ENCODE measurements around the gene ESYT2. TPM values are rescaled to one million over a fixed set of nuclear protein-coding genes. Genes with fewer than 3 reads are reported as not detected.

The ESYT2 gene
- total and polyA plus RNA-seq, 9 of the 15 experiments (the other 6 are each of a cell fraction or from before 2014, with no cell fraction given), result 5.8 to 86.9 (median 64.7) TPM

DNA sequence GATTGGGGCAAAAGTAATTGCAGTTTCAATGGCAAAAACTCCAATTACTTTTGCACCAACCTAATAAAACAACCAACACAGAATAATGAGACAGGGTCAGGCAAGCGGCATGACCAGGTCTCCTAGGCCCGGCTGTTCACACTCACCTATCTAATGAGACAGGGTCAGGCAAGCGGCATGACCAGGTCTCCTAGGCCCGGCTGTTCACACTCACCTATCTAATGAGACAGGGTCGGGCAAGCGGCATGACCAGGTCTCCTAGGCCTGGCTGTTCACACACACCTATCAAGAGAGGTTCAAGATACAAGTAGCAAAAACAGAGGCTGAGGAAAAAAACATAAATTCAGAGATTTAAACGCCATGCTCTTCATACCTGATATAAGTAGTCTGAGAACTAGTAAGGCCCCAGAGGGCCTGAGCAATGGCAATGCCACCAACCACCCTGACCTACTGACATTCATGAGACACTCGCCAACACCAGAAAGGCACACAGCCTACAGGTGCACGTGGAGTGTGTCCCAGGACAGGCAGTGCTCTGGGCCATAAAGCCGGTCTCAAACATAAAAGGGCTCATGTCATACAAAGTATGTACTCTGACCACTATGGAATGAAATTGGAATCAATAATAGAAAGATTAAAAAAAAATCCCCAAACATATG, 84.1 kb downstream of the ESYT2 start (continued):
- TF ChIP-seq, protein P1, sequence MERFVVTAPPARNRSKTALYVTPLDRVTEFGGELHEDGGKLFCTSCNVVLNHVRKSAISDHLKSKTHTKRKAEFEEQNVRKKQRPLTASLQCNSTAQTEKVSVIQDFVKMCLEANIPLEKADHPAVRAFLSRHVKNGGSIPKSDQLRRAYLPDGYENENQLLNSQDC (CRISPR knock-in tag; IDR thresholded peaks at IDR 0.05), result no peak

DNA sequence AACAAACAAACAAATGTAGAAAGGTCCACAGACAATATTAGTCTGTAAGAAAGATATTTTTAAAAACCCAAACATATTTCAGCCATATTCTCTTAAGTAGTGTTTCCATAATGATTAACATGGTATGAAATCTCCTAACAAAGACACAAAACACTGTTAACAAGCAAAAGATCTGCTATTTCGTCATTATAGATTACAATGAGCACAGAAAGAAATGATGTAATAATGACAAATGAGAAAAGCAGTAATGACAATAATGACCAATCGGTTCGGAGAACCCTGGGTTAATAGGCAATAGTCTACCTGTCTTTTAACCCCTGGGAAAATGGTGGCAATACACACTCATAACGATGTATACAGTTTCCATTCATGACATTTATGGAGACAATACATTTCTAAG, 85.2 kb downstream of the ESYT2 start:
- Histone ChIP-seq H4K20me1 (replicated peaks; ENCODE audit: control insufficient read depth, insufficient read depth, low read length) (no peaks in the 10 kb centered on the region), H3K79me2 (ENCODE audit: control insufficient read depth, insufficient read depth, low read length) (no peaks in the 10 kb centered on the region), H3K4me3 (no peak overlapping the region), H3K4me1 (replicated peaks in 1 of 2; ENCODE audit: control insufficient read depth in 2 of 2, insufficient read depth in 2 of 2, low read length in 2 of 2) (peaks cover 22 to 27% of the 10 kb centered on the region in 2 experiments; a peak in 4 of 5 replicates), H3K27ac (ENCODE audit: extremely low read depth, low read depth, low read length) (no peak overlapping the region), H3K36me3 (ENCODE audit: control insufficient read depth, insufficient read depth, low read length) (peaks cover 87% of the 10 kb centered on the region), H3K27me3 (ENCODE audit: control insufficient read depth in 2 of 2, insufficient read depth in 2 of 2, low read length in 2 of 2) (no peaks in the 10 kb centered on the region), H2AFZ (ENCODE audit: low read depth, low read length) (no peak overlapping the region), H3K9ac (ENCODE audit: insufficient read depth in 1 of 2, low read depth in 2 of 2, low read length in 2 of 2) (no peak overlapping the region), H3K9me1 (ENCODE audit: control insufficient read depth, insufficient read depth, low read length) (no peaks in the 10 kb centered on the region), H3K4me2 (ENCODE audit: insufficient read depth, low read length) (no peak overlapping the region), H3K9me3 (replicated peaks; ENCODE audit: control insufficient read depth, insufficient read depth, low read depth, low read length) (no peaks in the 10 kb centered on the region)
- TF ChIP-seq, protein P2, sequence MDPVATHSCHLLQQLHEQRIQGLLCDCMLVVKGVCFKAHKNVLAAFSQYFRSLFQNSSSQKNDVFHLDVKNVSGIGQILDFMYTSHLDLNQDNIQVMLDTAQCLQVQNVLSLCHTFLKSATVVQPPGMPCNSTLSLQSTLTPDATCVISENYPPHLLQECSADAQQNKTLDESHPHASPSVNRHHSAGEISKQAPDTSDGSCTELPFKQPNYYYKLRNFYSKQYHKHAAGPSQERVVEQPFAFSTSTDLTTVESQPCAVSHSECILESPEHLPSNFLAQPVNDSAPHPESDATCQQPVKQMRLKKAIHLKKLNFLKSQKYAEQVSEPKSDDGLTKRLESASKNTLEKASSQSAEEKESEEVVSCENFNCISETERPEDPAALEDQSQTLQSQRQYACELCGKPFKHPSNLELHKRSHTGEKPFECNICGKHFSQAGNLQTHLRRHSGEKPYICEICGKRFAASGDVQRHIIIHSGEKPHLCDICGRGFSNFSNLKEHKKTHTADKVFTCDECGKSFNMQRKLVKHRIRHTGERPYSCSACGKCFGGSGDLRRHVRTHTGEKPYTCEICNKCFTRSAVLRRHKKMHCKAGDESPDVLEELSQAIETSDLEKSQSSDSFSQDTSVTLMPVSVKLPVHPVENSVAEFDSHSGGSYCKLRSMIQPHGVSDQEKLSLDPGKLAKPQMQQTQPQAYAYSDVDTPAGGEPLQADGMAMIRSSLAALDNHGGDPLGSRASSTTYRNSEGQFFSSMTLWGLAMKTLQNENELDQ (CRISPR knock-in tag; IDR thresholded peaks at IDR 0.05; ENCODE audit: borderline replicate concordance), result no peak
- TF ChIP-seq, protein P3, sequence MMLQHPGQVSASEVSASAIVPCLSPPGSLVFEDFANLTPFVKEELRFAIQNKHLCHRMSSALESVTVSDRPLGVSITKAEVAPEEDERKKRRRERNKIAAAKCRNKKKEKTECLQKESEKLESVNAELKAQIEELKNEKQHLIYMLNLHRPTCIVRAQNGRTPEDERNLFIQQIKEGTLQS (IDR thresholded peaks at IDR 0.05), result peak; percentile 77
- TF ChIP-seq, protein P3 (CRISPR knock-in tag; conservative IDR thresholded peaks at IDR 0.05), result no peak
- TF ChIP-seq CEBPG (CRISPR knock-in tag; IDR thresholded peaks at IDR 0.05) (no peak), CEBPG (tag; conservative IDR thresholded peaks at IDR 0.05 in 1 of 2, IDR thresholded peaks at IDR 0.05 in 1 of 2) (peak; percentile 64 to 68), ZEB2 (IDR thresholded peaks at IDR 0.05) (no peak), CTBP1 (IDR thresholded peaks at IDR 0.05; ENCODE audit: borderline replicate concordance) (no peak), CEBPB (tag; IDR thresholded peaks at IDR 0.05) (peak; percentile 84)
- TF ChIP-seq, protein P4, sequence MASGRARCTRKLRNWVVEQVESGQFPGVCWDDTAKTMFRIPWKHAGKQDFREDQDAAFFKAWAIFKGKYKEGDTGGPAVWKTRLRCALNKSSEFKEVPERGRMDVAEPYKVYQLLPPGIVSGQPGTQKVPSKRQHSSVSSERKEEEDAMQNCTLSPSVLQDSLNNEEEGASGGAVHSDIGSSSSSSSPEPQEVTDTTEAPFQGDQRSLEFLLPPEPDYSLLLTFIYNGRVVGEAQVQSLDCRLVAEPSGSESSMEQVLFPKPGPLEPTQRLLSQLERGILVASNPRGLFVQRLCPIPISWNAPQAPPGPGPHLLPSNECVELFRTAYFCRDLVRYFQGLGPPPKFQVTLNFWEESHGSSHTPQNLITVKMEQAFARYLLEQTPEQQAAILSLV (tag; IDR thresholded peaks at IDR 0.05), result 0 out of 2 replicates have a peak, but pooled peaks have one; percentile 39
- DNase-seq (ENCODE audit: extremely low read depth in 1 of 4, low spot score in 3 of 4), result no peak
- POLR2A ChIA-PET, result no interaction called here
- in situ Hi-C loops (cut with MboI), result no loop called here
- ATAC-seq, result no peak
- BruUV-seq (replicated peaks), result no TSS peak
- CTCF ChIA-PET (ENCODE audit: low intra/inter-chr PET ratio), result no interaction called here
- no peak for FAIRE-seq
- intact Hi-C loops (cut with micrococcal nuclease), result loop anchor here (5.0 kb wide), 1 partner anchor 42 kb away; the partner anchor contains the start of gene NCAPG2
- WGBS (ENCODE audit: insufficient coverage, low coverage, missing lambda C conversion rate), result 87% methylated on average over 4 of the region's 4 CpGs

Measured in K562 (cell line).